ENCODE results near the gene PSAP.
"Not testable (repeated sequence)": the region's sequence is repeated elsewhere in the genome, so short reads cannot be mapped to it uniquely, and the experiment has no call there.

The PSAP gene
- total RNA-seq: 187 reads per million, percentile 92 among the genes with 10 or more reads in this experiment

- DNase-seq: peak; percentile 98
Measured at GRCh38 chr10:71850743-71851464, at the start of gene PSAP. TSS of gene PSAP (minus strand) at chr10:71851251. CDS start at chr10:71851221, 30 bp downstream.

- no peak for DNase-seq
Measured at GRCh38 chr10:71900441-71901180, 49.6 kb upstream of the PSAP start.

GRCh38 chr10:71899665-71900412 is 48.8 kb upstream of the PSAP start:
- DNase-seq: no peak

- DNase-seq: not testable (repeated sequence)
Measured at GRCh38 chr10:71898346-71898745, 47.3 kb upstream of the PSAP start.

- no peak for DNase-seq
Measured at GRCh38 chr10:71893920-71894319, 42.9 kb upstream of the PSAP start.

- DNase-seq: no peak
Measured at GRCh38 chr10:71893258-71893815, 42.3 kb upstream of the PSAP start.

- no peak for DNase-seq
Measured at GRCh38 chr10:71891437-71891836, 40.4 kb upstream of the PSAP start.

GRCh38 chr10:71889388-71889987 is 38.4 kb upstream of the PSAP start:
- DNase-seq: no peak

- no peak for DNase-seq
Measured at GRCh38 chr10:71888623-71889387, 37.8 kb upstream of the PSAP start.

GRCh38 chr10:71888248-71888622 is 37.2 kb upstream of the PSAP start:
- DNase-seq: no peak

GRCh38 chr10:71887743-71888142 is 36.7 kb upstream of the PSAP start:
- DNase-seq: no peak

- no peak for DNase-seq
Measured at GRCh38 chr10:71882813-71883659, 32.0 kb upstream of the PSAP start.

GRCh38 chr10:71881647-71882355 is 30.8 kb upstream of the PSAP start:
- no peak for DNase-seq

- DNase-seq: not testable (repeated sequence)
Measured at GRCh38 chr10:71881307-71881624, 30.2 kb upstream of the PSAP start.

- no peak for DNase-seq
Measured at GRCh38 chr10:71880425-71881306, 29.6 kb upstream of the PSAP start.

- DNase-seq: no peak
Measured at GRCh38 chr10:71878327-71879034, 27.4 kb upstream of the PSAP start.

- DNase-seq: no peak
Measured at GRCh38 chr10:71877821-71878220, 26.8 kb upstream of the PSAP start.

- not testable (repeated sequence) for DNase-seq
Measured at GRCh38 chr10:71874680-71875354, 23.8 kb upstream of the PSAP start.
